ENCODE measurements around the gene STRAP. TPM values are rescaled to one million over a fixed set of nuclear protein-coding genes. Genes with fewer than 3 reads are reported as not detected.

Gene STRAP, protein sequence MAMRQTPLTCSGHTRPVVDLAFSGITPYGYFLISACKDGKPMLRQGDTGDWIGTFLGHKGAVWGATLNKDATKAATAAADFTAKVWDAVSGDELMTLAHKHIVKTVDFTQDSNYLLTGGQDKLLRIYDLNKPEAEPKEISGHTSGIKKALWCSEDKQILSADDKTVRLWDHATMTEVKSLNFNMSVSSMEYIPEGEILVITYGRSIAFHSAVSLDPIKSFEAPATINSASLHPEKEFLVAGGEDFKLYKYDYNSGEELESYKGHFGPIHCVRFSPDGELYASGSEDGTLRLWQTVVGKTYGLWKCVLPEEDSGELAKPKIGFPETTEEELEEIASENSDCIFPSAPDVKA
- total RNA-seq (2014; rRNA removed; shearing (Covaris generic)) (229 and 236 TPM in 2 replicates), polyA plus RNA-seq (2016; fragmentation: Nextera tagmentation; extraction: Ambion mirVana) (403 and 408 TPM in 2 replicates)
- long read RNA-seq, transcript STRAP-202 (10 exons, 1,866 nt) = major isoform, 560 of 598 reads
- long read RNA-seq, transcript STRAP-206 (9 exons, 1,698 nt) = minor isoform, 10 of 598 reads
- long read RNA-seq, partial matches to known transcripts = 8 of 598 reads
- long read RNA-seq, other reads (novel, unspliced or antisense) = 19 of 598 reads

DNA sequence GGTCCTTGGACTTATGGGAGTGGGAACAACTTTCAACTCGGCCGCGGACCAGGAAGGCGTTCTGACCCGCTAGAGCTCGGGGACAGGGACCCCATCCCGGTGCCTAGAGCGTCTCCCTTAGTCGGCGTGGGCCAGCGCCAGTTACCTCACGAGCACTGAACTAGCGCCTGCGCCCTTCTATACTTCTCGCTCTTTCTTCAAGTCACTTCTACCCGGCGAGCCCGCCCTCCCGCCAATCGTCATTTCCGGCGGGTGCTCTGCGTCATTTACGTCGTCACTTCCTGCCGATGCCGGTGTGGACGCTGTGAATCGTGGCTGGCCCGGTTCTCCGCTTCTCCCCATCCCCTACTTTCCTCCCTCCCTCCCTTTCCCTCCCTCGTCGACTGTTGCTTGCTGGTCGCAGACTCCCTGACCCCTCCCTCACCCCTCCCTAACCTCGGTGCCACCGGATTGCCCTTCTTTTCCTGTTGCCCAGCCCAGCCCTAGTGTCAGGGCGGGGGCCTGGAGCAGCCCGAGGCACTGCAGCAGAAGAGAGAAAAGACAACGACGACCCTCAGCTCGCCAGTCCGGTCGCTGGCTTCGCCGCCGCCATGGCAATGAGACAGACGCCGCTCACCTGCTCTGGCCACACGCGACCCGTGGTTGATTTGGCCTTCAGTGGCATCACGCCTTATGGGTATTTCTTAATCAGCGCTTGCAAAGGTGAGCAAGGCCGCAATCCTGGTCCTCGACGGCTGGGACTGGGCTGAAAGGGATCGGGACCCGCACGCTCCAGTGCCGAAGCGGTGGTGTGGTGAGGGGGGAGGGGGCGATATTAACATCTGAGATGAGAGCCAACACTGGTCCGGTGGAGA is at the start of gene STRAP:
Gene STRAP (plus strand): TSS at position 270 of the 854 bp plus-strand sequence. CDS start 321 bp downstream, at position 591.
- ATAC-seq (peak; percentile 93), DNase-seq (ENCODE audit: low spot score) (peak; percentile 97)
- Histone ChIP-seq H4K20me1 (replicated peaks; ENCODE audit: insufficient read depth) (peaks cover 35% of the 10 kb centered on the region), H3K4me1 (ENCODE audit: insufficient read depth) (peaks cover 25% of the 10 kb centered on the region), H2AFZ (peak within 1 kb of the TSS; percentile 76), H3K27ac (ENCODE audit: low read depth) (peak within 1 kb of the TSS; percentile 100), H3K27me3 (ENCODE audit: insufficient read depth) (no peaks in the 10 kb centered on the region), H3K36me3 (ENCODE audit: insufficient read depth) (peaks cover 12% of the 10 kb centered on the region), H3K79me2 (replicated peaks; ENCODE audit: insufficient read depth) (peaks cover 50% of the 10 kb centered on the region), H3K4me3 (peak within 1 kb of the TSS; percentile 98), H3K9me2 (ENCODE audit: insufficient read depth) (no peaks in the 10 kb centered on the region), H3F3A (replicated peaks; ENCODE audit: low read depth) (peaks cover 8% of the 10 kb centered on the region), H3K4me2 (peak within 1 kb of the TSS; percentile 97)
- Mint-ChIP-seq H3K4me1 (peaks cover 29% of the 10 kb centered on the region), H3K9me3 (no peaks in the 10 kb centered on the region; the same call in 1 of the 3 replicates), H3K4me3 (peak within 1 kb of the TSS; percentile 99), H3K27ac (peak within 1 kb of the TSS; percentile 99), H3K36me3 (ENCODE audit: low read depth) (peaks cover 48% of the 10 kb centered on the region), H3K27me3 (ENCODE audit: insufficient read depth, low read depth, poor library complexity) (peaks cover 4% of the 10 kb centered on the region)
- TF ChIP-seq, protein P1, sequence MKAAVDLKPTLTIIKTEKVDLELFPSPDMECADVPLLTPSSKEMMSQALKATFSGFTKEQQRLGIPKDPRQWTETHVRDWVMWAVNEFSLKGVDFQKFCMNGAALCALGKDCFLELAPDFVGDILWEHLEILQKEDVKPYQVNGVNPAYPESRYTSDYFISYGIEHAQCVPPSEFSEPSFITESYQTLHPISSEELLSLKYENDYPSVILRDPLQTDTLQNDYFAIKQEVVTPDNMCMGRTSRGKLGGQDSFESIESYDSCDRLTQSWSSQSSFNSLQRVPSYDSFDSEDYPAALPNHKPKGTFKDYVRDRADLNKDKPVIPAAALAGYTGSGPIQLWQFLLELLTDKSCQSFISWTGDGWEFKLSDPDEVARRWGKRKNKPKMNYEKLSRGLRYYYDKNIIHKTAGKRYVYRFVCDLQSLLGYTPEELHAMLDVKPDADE (IDR thresholded peaks at IDR 0.05) = peak; percentile 57
- no peak for TF ChIP-seq EZH2 (IDR thresholded peaks at IDR 0.05; ENCODE audit: low read depth, unreplicated experiment)
- TF ChIP-seq POLR2AphosphoS5 (IDR thresholded peaks at IDR 0.05; ENCODE audit: low read depth) = peak; percentile 97
- TF ChIP-seq CREB1 (CRISPR knock-in tag; IDR thresholded peaks at IDR 0.05; ENCODE audit: low read depth) = peak; percentile 96

DNA sequence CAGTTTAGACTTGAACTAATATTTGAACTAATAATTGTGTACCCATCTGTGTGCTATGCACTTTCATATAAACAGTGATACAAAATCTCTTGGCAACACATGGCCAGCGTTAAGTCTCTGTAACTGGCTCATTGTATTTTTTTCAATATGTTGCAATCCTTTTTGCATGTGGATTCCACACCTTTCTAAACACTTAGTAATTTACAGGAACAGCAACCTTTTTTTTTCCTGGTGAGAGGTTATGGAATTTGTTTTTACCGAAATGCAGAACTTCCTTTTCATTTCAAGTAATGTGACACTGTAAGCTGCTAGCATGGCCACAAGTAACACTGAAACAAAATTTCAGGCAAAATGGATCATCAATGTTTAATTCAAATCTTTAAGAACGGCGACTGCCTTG is 47.6 kb upstream of the STRAP start:
- ATAC-seq = no peak
- no peaks in the 10 kb centered on the region for H3F3A ChIP-seq (replicated peaks; ENCODE audit: low read depth)
- H3K4me2 ChIP-seq = no peak overlapping the region
- no peak overlapping the region for H2AFZ ChIP-seq
- Mint-ChIP-seq H3K27ac (no peak overlapping the region), H3K4me1 (no peaks in the 10 kb centered on the region), H3K27me3 (ENCODE audit: insufficient read depth, low read depth, poor library complexity) (peaks cover 1% of the 10 kb centered on the region), H3K4me3 (no peak overlapping the region), H3K9me3 (no peaks in the 10 kb centered on the region), H3K36me3 (ENCODE audit: low read depth) (no peaks in the 10 kb centered on the region)
- no peak for DNase-seq (ENCODE audit: low spot score)
- no peaks in the 10 kb centered on the region for H3K79me2 ChIP-seq (replicated peaks; ENCODE audit: insufficient read depth)
- no peak overlapping the region for H3K4me3 ChIP-seq
- no peak overlapping the region for H3K27ac ChIP-seq (ENCODE audit: low read depth)
- no peaks in the 10 kb centered on the region for H3K9me2 ChIP-seq (ENCODE audit: insufficient read depth)
- no peaks in the 10 kb centered on the region for H3K27me3 ChIP-seq (ENCODE audit: insufficient read depth)
- H3K4me1 ChIP-seq (ENCODE audit: insufficient read depth) = no peaks in the 10 kb centered on the region
- H4K20me1 ChIP-seq (replicated peaks; ENCODE audit: insufficient read depth) = no peaks in the 10 kb centered on the region
- no peaks in the 10 kb centered on the region for H3K36me3 ChIP-seq (ENCODE audit: insufficient read depth)
- TF ChIP-seq ZNF114 (CRISPR knock-in tag; IDR thresholded peaks at IDR 0.05) (no peak), STAT1 (IDR thresholded peaks at IDR 0.05; ENCODE audit: unreplicated experiment) (no peak), EZH2phosphoT487 (IDR thresholded peaks at IDR 0.05; ENCODE audit: unreplicated experiment) (no peak), CREB1 (CRISPR knock-in tag; IDR thresholded peaks at IDR 0.05; ENCODE audit: low read depth) (no peak), EZH2 (IDR thresholded peaks at IDR 0.05; ENCODE audit: low read depth, unreplicated experiment) (no peak)
- TF ChIP-seq, protein P2, sequence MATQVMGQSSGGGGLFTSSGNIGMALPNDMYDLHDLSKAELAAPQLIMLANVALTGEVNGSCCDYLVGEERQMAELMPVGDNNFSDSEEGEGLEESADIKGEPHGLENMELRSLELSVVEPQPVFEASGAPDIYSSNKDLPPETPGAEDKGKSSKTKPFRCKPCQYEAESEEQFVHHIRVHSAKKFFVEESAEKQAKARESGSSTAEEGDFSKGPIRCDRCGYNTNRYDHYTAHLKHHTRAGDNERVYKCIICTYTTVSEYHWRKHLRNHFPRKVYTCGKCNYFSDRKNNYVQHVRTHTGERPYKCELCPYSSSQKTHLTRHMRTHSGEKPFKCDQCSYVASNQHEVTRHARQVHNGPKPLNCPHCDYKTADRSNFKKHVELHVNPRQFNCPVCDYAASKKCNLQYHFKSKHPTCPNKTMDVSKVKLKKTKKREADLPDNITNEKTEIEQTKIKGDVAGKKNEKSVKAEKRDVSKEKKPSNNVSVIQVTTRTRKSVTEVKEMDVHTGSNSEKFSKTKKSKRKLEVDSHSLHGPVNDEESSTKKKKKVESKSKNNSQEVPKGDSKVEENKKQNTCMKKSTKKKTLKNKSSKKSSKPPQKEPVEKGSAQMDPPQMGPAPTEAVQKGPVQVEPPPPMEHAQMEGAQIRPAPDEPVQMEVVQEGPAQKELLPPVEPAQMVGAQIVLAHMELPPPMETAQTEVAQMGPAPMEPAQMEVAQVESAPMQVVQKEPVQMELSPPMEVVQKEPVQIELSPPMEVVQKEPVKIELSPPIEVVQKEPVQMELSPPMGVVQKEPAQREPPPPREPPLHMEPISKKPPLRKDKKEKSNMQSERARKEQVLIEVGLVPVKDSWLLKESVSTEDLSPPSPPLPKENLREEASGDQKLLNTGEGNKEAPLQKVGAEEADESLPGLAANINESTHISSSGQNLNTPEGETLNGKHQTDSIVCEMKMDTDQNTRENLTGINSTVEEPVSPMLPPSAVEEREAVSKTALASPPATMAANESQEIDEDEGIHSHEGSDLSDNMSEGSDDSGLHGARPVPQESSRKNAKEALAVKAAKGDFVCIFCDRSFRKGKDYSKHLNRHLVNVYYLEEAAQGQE (IDR thresholded peaks at IDR 0.05; ENCODE audit: unreplicated experiment) = no peak
